ENCODE measurements around the gene TMEFF1.
"Not testable (repeated sequence)": the region's sequence is repeated elsewhere in the genome, so short reads cannot be mapped to it uniquely, and the experiment has no call there.

The TMEFF1 gene

GRCh38 chr9:100489836-100490235 is 16.9 kb downstream of the TMEFF1 start:
- no peak for DNase-seq
- ATAC-seq = no peak

DNA sequence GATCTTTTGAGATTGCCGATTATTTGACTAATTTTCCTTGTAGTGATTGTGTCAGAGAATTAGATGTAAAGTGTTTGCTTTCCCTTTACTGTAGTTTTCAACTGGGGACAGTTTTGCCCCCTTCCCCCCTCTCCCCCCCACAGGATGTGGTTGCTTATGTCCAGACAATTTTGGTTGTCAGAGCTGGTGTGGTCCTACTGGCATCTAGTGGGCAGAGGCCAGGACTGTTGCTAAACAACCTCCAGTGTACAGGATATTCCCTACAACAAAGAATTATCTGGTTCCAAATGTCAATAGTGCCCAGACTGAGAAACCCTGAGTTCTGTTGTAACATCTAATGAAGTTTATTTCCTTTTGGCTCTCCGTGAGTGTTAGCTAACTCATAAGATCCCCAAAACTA is 20.0 kb downstream of the TMEFF1 start:
- no peak for DNase-seq
- ATAC-seq = no peak

DNA sequence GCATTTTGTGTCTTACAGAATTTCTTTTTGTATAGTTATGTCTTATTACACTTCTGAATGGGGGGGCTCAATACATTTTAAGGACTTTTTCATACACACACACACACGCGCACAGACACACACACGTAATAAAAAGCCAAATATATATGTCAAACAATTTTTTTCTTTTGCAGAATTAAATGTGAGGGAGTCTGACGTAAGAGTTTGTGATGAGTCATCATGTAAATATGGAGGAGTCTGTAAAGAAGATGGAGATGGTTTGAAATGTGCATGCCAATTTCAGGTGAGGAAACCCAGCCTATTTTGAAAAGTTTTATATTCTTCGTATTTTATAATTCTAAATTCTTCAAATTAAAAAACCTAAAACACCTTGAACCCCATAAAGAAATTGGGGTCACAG is 25.6 kb downstream of the TMEFF1 start:
- ATAC-seq = no peak
- no peak for DNase-seq

GRCh38 chr9:100499460-100499859 is 26.5 kb downstream of the TMEFF1 start:
- DNase-seq = no peak
- ATAC-seq = no peak

DNA sequence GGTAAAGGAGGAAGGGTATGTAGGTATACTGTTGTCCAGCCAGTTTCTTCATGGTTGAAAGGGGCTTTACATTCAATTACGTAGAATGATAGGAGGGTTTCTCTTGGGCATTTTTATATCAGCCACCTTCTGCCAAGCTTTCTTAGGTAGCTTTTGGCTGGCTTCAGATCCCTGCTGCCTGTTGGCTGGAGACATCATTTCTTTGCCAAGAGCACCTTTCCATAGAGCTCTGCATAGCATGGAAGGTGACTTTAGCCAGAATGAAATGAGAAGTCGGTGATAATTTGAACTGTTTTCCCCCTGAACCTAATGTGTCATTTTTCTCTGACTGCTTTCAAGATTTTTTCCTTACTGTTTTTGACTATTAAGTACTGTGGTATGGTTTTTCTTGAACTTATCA is 26.9 kb downstream of the TMEFF1 start:
- DNase-seq (no peak), ATAC-seq (no peak)

DNA sequence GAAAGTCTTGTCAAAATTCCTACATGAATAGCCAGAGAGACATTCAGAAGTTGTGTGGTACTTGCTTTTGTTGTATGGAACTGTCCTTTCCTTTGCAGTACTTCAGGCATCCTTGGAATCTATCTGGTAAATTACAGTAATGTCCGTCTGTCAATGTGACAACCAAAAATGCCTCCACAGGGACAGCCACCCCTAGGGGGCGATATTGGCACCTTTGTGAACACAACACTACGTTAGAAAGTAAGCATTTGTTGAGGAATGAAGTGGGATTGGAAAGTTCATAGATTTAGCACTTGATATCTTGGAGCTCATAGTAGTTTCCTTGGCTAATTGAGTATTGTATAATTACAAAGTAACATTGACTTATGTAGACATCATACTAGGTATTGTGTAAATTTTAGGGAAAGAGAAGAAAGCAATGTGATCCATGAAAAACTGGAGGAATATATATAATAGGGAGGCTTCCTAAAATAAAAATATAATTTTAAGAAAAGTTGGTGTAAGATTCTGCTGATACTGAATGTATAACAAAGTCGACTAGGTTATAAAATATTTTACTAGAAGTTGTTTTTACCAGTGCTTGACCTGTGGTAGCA is 32.7 kb downstream of the TMEFF1 start:
- DNase-seq (peak; percentile 83), ATAC-seq (no peak)

GRCh38 chr9:100507350-100507749 is 34.4 kb downstream of the TMEFF1 start:
- not testable (repeated sequence) for DNase-seq, ATAC-seq

- ATAC-seq = no peak
- no peak for DNase-seq
These were observed 38.3 kb downstream of the TMEFF1 start for GRCh38 chr9:100511205-100511604.

DNA sequence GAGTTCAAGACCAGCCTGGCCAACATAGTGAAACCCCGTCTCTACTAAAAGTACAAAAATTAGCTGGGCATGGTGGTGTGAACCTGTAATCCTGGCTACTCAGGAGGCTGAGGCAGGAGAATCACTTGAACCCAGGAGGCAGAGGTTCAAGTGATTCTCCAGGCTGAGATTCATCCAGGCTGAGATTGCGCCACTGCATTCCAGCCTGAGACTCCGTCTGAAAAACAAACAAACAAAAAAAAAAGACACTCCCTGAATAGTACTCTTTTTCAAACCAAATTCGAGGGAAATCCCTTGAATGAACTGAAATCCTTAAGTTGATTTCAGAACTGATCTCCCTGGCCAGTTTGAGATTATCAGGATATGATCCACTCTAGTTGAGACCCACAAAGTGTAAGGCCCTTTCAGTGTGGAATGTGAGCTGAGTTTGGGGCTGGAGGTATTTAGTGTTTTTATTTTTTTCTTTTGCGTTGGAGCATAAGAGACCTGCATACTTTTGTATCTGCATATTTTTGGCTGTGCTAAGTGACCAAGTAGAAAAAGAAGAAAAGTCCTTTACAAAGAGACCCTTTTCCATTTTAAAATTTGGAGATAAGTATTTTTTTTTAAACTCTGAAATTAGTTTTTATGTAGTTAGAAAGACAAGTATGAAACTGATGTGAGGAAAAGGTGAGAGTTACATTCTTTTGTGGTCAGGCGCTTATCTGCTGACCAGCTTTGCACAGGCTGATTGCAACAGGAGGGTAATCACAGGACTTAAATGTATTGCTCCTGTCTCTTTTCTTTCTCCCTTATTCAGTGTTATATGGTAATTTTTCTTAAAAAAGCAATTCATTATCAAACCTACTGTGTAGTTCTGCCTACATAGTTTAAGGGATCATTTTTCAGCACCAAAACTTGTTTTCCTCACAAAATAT is 42.9 kb downstream of the TMEFF1 start:
- DNase-seq (no peak), ATAC-seq (no peak)

GRCh38 chr9:100521282-100521681 is 48.3 kb downstream of the TMEFF1 start:
- ATAC-seq = no peak

GRCh38 chr9:100525563-100525962 is 52.6 kb downstream of the TMEFF1 start:
- no peak for DNase-seq

More at GRCh38 chr9:100521282-100521681, 48.3 kb downstream of the TMEFF1 start:
- no peak for DNase-seq

DNA sequence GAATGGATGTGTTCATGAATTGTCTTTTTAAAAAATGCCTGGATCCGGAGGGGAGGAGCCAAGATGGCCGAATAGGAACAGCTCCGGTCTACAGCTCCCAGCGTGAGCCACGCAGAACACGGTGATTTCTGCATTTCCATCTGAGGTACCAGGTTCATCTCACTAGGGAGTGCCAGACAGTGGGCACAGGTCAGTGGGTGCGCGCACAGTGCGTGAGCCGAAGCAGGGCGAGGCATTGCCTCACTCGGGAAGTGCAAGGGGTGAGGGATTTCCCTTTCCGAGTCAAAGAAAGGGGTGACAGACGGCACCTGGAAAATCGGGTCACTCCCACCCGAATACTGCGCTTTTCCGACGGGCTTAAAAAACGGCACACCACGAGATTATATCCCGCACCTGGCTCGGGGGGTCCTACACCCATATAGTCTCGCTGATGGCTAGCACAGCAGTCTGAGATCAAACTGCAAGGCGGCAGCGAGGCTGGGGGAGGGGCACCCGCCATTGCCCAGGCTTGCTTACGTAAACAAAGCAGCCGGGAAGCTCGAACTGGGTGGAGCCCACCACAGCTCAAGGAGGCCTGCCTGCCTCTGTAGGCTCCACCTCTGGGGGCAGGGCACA is 54.3 kb downstream of the TMEFF1 start:
- ATAC-seq = not testable (repeated sequence)

More at GRCh38 chr9:100525563-100525962, 52.6 kb downstream of the TMEFF1 start:
- no peak for ATAC-seq

GRCh38 chr9:100534401-100534800 is 61.5 kb downstream of the TMEFF1 start:
- DNase-seq (no peak), ATAC-seq (no peak)

More for the DNA sequence above, 54.3 kb downstream of the TMEFF1 start:
- DNase-seq = not testable (repeated sequence)

DNA sequence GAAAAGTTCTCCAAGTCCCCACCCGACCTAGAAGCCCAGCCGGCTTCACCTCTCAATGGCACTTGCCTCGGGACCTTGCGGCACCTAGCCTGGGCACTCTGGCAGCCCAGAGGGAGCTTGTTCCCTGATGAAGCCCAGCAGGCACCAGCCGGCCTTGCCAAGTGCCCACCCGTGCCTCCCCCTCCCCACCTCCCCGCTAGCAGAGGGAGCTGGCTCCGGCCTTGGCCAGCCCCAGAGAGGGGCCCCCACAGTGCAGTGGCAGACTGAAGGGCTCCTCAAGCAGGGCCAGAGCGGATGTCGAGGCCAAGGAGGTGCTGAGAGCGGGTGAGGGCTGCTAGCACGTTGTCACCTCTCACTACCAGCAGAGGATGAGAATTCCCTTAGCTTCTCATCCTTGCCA is 67.4 kb downstream of the TMEFF1 start:
- DNase-seq (no peak), ATAC-seq (no peak)

DNA sequence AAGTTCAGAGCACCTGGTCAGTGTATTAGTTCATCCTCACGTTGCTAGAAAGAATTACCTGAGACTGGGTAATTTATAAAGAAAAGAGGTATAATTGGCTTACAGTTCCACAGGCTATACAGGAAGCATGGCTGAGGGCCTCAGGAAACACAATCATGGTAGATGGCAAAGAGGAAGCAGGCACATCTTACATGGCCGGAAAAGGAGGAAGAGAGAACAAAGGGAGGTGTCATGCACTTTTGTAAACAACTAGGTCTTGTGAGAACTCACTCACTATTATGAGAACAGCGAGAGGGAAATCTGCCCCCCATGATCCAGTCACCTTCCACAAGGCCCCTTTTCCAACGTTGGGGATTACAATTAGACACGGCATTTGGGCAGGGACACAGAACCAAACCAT is 76.1 kb downstream of the TMEFF1 start:
- DNase-seq (no peak), ATAC-seq (no peak)

DNA sequence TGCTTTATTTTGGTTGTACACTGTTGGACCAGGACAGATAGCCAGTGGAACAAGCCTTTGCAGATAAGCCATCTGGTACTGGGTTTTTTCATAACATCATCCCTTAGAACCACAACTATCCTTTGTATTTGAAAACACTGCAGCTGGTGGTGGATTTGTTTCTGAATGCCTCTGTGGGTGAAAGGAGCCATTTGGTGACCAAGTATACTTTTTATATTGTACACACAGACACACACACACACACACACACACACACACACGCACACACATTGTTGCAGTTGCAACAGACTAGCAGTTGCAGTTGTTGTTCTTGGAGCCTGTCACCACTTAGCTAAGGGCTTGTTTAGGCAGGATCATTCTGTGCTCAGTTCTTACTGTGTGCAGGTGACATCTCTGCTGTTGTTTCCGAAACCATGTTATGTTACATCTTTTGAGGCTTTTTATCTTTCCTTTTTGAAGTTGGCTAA is 82.0 kb downstream of the TMEFF1 start:
- DNase-seq (no peak), ATAC-seq (no peak)

GRCh38 chr9:100555471-100555870 is 82.5 kb downstream of the TMEFF1 start:
- ATAC-seq (no peak), DNase-seq (no peak)

- ATAC-seq (no peak), DNase-seq (no peak)
These were observed 84.1 kb downstream of the TMEFF1 start for GRCh38 chr9:100557053-100557452.

GRCh38 chr9:100561256-100561655 is 88.3 kb downstream of the TMEFF1 start:
- ATAC-seq = no peak

DNA sequence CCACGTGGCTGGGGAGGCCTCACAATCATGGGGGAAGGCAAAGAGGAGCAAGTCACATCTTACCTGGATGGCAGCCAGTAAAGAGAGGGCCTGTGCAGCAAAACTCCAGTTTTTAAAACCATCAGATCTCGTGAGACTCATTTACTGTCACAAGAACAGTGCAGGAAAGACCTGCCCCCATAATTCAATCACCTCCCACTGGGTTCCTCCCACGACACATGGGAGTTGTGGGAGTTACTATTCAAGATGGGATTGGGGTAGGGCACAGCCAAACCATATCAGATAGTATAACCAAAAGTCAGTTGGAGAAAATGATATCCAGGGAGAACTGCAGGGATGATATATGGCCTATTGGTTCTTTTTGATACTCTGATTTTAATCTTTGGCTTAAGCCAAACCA is 94.9 kb downstream of the TMEFF1 start:
- ATAC-seq (no peak), DNase-seq (no peak)

More at GRCh38 chr9:100561256-100561655, 88.3 kb downstream of the TMEFF1 start:
- no peak for DNase-seq

GRCh38 chr9:100573655-100574260 is 100.8 kb downstream of the TMEFF1 start:
- DNase-seq (no peak), ATAC-seq (no peak)

GRCh38 chr9:100575006-100575405 is 102.1 kb downstream of the TMEFF1 start:
- ATAC-seq (no peak), DNase-seq (no peak)

Data from stimulated activated naive CD8-positive, alpha-beta T cell treated with anti-CD3 and anti-CD28 coated beads, Interleukin-15, Interleukin-2, amounts not matched to agents 100 U/mL and 50 U/mL, for 24 hours (primary cell).